HT-29 (cell line): ENCODE measurements around the gene DERA. TPM values are rescaled to one million over a fixed set of nuclear protein-coding genes. Genes with fewer than 3 reads are reported as not detected.
A peak's percentile ranks its signal among the peaks of the same experiment; 100 is the strongest.
"Not testable (repeated sequence)": the region's sequence is repeated elsewhere in the genome, so short reads cannot be mapped to it uniquely, and the experiment has no call there.

Experiments
- DNase-seq: peaks from one replicate; pipeline ENCODE4 v3.0.0-alpha.2; 2015; ENCODE audit warnings: low spot score
- total RNA-seq: library from RNA; depleted of rRNA; stranded (reverse); fragments of >200 nt; shearing (Covaris generic); gene quantifications from 2 replicates; pipeline ENCODE4 v1.2.3, GENCODE V29; 2014

DERA gene
- total RNA-seq, 1 experiment from 2014 or later = 38.0 TPM

- DNase-seq = peak; percentile 29
Measured at GRCh38 chr12:15963271-15963670, 52.1 kb downstream of the DERA start.

- DNase-seq = no peak
Measured at GRCh38 chr12:15966426-15966825, 55.3 kb downstream of the DERA start.

GRCh38 chr12:15967053-15967452, 55.9 kb downstream of the DERA start:
- not testable (repeated sequence) for DNase-seq

GRCh38 chr12:15971211-15971610, 60.1 kb downstream of the DERA start:
- no peak for DNase-seq

- DNase-seq = no peak
Measured at GRCh38 chr12:15972894-15973293, 61.8 kb downstream of the DERA start.

- DNase-seq = no peak
Measured at GRCh38 chr12:15977999-15978951, 67.1 kb downstream of the DERA start.

- DNase-seq = peak; percentile 47
Measured at GRCh38 chr12:15979096-15980092, 68.3 kb downstream of the DERA start.

GRCh38 chr12:15982071-15982470, 70.9 kb downstream of the DERA start:
- no peak for DNase-seq

- peak; percentile 30 for DNase-seq
Measured at GRCh38 chr12:15982471-15982870, 71.3 kb downstream of the DERA start.

GRCh38 chr12:15982921-15983320, 71.8 kb downstream of the DERA start:
- no peak for DNase-seq

GRCh38 chr12:15984097-15984800, 73.1 kb downstream of the DERA start:
- no peak for DNase-seq

- DNase-seq = no peak
Measured at GRCh38 chr12:15984963-15985362, 73.8 kb downstream of the DERA start.

GRCh38 chr12:15987696-15988095, 76.6 kb downstream of the DERA start:
- no peak for DNase-seq

- no peak for DNase-seq
Measured at GRCh38 chr12:15988983-15989755, 78.0 kb downstream of the DERA start.

- no peak for DNase-seq
Measured at GRCh38 chr12:15995801-15996200, 84.7 kb downstream of the DERA start.

GRCh38 chr12:15996254-15996653, 85.1 kb downstream of the DERA start:
- peak; percentile 38 for DNase-seq

- DNase-seq = no peak
Measured at GRCh38 chr12:15996948-15997347, 85.8 kb downstream of the DERA start.

- DNase-seq = no peak
Measured at GRCh38 chr12:15997910-15998309, 86.8 kb downstream of the DERA start.

- DNase-seq = no peak
Measured at GRCh38 chr12:16002880-16003279, 91.7 kb downstream of the DERA start.

GRCh38 chr12:16003460-16003859, 92.3 kb downstream of the DERA start:
- no peak for DNase-seq

GRCh38 chr12:16006752-16007151, 95.6 kb downstream of the DERA start:
- no peak for DNase-seq
